Activated CD8-positive, alpha-beta memory T cell treated with anti-CD3 and anti-CD28 coated beads, Interleukin-2, amount 50 U/mL, for 48 hours (primary cell): ENCODE results near the gene FKBP15.
"Not testable (repeated sequence)": the region's sequence is repeated elsewhere in the genome, so short reads cannot be mapped to it uniquely, and the experiment has no call there.

ENCODE experiments used
- DNase-seq: peaks from one replicate; pipeline ENCODE4 v3.0.0-alpha.2; 2020

FKBP15 gene

DNA sequence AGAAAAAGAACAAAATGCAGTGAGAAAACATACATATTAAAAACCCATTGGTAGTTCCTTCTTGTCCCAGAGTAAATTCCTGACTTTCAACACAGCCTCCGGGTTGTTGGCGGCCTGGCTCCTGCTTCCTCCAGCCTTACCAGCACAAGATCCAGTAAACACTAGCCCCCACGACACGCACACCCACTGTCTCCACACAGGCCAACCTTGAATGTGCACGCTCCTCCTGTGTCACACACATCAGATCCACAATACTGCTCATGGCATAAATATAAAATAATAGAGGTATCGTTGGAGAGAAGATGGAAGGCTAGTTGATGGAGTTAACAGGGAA lies 72.7 kb downstream of the FKBP15 start:
- DNase-seq, result peak; percentile 33

DNA sequence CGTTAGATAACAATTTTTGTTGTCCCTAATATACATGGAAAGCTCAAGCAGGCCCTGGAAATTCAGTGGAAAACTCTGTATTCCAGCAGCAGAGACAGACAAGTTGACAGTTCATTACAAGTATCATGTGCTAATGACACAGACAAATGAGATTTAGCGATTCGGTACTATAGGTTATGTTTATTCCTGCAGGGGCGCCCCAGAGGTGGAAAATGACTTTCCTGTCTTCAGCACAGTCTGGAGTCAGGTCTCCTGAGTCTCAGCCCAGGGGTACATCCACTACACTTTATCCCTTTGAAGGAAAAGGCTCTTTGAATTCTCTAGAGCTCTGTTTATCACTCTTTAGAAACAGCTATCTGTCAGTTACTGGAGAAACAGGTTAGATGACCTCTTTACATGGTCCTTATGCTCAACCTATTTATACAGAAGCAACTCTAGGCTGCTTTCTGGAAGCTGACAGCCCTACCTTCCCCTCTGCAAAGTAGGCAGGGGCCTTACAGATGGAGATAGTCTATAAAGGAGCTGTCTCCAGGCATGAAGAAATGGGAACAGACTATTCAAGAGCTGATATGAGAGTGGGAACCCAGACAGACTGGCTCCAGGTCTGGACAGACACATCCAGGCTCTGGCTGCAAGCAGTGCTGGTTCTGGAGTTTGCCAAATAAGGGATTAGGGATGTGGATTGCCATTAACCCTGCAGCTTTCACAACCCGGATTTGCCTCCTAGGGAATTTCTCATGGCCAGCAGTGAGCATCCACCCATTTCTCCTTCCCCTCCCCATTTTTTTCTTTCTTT lies 77.4 kb downstream of the FKBP15 start:
- no peak for DNase-seq

DNA sequence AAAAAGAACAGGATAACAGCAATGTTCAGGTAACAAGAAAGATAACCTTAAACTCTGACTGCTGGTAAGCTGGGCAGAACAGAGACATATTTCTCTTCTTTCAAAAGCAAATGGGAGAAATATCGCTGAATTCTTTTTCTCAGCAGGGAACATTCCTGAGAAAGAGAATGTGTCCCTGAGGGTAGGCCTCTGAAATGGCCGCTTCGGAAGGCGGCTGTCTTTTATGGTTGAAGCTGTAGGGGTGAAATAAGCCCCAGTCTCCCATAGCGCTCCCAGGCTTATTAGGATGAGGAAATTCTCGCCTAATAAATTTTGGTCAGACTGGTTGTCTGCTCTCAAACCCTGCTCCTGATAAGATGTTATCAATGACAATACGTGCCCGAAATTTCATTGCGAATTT lies 80.2 kb downstream of the FKBP15 start:
- DNase-seq, result not testable (repeated sequence)

DNA sequence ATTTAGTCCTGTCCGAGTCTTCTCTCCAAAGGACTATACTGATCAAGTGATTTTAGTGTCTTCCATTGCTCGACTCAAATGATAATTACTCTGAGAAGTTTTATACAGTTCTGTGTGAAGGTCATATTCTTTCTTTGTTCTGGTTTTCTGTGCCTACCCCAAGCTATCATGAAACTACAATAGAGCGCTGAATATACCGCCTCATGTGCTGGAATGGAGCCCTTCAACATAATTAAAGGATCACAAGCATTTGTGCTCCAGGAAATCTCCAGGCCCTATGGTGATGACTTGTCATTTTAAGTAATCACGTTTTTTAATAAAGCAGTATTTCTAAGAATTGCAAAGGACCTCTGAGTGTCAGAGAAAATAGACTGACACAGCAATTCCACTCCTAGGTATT lies 81.1 kb downstream of the FKBP15 start:
- no peak for DNase-seq

DNA sequence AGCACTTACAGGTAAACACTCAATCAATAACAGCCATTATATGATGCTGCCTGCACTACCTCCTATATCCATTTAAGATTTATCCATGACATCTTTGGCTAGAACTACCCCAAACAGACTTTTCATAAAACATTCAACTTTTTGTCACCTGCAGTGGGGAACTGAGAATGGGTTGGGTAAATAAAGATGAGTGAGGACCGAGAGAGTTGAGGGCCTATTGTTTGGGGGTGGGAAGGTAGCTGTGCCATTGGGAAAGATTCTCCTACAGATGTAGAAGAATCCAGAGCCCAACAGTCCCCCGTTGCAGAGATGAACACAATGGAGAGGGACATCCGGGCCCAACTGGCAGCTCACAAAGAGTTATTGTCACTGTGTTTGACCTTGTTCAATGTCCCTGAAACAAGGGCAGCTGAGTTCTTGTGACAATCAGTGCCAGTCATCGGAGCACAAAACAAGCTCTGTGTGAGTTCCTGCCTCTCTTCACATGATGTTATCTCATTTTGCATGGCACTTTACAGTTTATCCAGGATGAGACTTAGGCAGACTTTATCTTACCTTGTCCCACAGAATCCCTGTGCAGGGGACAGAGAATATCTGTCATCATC lies 81.8 kb downstream of the FKBP15 start:
- no peak for DNase-seq

DNA sequence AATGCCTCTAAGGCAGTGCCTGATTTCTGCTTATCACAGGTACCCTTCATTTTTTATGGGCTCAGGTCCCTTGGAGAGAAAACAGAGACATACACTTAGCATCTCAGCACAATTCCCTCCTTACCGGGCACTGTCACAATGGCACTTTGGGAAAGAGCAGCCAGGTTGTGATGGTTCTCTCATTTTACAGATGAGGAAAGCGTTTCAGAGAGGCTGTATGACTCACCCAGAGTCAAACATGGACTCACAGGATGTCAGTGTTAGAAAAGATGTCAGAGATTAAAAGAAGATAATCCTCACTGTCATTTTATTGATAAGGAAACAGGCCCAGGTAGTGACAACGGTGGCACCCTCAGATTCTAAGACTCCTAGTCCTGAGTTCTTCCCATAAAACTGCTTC lies 82.3 kb downstream of the FKBP15 start:
- DNase-seq, result no peak

DNA sequence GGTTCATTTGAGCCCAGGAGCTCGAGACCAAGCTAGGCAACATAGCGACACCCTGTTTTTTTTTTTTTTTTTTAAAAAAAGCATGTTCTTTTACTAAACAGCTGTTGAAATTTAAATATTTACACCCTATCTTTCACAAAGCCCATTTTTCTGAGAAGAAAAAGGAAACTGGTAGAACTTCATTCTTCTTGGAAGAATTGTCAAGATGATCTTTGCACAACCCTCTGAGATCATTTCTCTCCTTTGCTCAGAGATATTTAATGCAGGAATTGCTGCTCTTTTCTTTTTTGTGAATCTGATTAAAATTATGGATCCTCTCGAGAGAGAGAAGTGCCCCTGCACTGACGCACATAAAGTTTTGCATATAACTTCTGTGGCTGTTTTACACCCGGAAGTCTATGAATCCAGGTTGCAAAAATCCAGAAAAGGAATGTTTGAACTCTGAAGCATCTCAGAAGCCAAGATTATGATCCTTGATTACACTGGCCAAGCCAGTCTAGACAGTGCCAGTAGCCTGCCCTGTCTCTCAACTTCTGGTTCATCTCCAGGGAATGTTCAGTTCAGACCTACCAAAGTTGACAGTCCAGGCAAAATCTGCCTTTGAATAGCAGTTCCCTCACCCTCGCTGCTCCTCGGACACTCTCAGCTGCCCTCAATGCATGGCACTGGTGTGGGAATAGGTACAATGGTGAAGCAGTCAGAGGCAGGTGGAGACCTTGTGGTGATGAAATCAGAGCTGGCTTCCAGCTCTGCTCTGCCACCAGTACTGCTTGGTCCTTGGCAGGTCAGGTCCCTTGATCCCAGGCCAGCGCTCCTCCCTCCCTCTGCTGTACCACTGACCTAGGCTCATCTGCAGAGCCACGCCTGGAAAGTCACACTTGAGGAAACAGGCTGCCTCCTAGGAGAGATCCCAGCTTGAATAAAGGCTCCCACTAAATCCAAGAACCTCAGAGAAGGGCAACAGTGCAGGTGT lies 83.6 kb downstream of the FKBP15 start:
- no peak for DNase-seq

DNA sequence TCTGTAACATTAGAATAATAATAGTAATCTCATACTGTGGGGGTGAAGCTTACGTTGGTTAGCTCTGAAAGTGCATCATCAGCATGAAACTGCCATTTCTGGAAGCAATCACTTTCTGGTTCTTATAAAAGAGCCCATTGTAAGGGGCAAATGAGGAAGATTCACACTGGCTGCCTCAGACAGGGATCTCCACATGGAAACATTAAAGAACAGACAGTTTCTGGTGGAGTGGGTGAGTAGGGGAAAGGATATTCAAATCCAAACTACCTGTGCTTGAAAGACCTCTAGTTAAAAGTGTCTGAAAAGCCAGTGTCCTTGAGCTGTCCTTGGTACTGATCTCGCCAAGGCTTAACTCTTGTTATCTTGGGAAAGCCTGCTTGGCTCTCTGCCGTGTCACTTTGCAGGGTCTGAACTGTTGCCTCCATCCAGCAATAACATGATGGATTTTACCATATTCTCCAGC lies 89.4 kb downstream of the FKBP15 start:
- DNase-seq, result no peak

DNA sequence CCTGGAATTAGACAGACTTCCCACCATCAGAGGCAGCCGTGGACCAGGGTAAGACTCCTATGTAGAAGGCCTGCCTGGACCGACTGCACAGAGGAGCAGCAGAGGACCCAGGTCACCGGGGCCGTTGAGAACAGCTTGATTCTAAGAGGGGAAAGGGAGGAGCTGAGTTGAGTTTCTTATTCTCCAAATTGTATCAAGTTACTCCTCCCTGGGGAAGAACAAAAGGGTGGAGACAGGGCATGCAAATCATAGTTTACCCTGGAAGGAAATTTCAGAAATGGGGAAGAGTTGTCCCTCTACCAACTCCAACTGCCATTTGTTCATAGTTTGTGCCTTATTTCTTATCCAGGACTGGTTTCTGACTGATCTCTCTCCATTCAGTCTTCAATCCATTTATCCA lies 91.2 kb downstream of the FKBP15 start:
- DNase-seq, result no peak

DNA sequence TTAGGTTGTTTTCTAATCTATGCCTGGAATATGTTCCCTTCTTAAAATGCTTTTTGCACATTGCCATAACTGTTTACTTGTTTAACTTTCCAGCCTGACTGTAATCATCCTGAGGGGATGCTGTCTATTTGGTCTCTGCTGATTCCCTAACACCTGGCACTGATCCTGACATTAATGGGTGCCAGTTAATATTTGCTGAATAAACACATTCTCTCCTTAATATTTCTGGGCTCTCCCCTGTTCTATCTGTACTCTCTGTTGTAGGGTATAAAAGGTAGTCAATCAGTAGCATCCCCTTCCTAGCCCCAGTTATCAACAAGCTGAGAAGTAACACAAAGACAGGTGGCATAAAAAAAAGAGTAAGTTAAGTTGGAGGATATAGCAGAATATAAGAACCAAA lies 91.6 kb downstream of the FKBP15 start:
- DNase-seq, result no peak

DNA sequence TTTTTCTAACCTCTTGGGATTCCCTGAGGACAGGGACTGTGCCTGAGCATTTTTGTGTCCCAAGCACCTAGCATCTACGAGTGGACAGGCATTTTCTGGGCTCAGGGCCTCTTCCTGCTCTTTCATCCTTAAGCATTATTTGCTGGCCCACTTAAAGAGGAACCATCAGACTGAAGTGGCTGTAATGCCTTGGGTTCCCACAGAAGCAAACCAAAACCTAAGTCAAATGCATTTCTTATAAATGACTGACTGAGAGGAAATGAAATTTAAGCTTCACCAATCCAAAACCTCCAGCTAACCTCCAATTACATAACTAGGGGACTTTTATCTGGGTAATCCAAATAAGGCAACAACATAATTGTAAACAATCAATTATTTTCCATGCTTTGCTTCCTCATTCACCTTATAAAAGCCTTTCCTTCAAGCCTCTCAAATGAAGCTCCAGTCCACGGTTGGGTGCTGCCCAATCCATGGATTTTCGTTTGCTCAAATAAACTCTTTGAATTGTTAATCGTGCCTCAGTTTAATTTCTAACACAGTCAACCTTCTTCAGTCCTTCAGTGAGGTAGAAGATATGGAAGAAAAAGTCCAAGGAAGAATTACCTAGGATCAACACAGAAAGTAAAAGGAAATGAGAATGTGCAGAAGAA lies 95.6 kb downstream of the FKBP15 start:
- no peak for DNase-seq

DNA sequence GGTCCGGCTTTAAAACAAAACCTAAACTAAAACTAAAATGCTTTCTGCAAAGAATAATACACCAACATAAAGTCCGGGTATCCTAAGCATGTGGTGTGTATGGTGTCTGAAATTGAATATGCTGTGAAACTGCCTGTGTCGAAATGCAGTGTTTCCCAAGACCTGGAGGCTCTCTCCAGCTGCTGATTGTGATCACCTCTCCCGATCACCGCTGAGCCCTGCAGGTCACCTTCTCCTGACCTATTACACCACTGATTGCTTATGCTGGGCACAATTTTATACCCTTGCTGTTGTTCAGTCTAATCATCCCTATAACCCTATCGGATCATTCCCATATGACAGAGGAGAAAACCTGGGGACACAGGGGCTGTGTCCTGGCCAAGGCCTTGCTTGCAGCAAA lies 102.2 kb downstream of the FKBP15 start:
- not testable (repeated sequence) for DNase-seq
